ENCODE measurements around the gene TRAPPC5. TPM values are rescaled to one million over a fixed set of nuclear protein-coding genes. Genes with fewer than 3 reads are reported as not detected.

TRAPPC5 gene
- total and polyA plus RNA-seq, 10 of the 15 experiments (the other 5 are each of a cell fraction or from before 2014, with no cell fraction given) = 4.2 to 210 (median 89.1) TPM

DNA sequence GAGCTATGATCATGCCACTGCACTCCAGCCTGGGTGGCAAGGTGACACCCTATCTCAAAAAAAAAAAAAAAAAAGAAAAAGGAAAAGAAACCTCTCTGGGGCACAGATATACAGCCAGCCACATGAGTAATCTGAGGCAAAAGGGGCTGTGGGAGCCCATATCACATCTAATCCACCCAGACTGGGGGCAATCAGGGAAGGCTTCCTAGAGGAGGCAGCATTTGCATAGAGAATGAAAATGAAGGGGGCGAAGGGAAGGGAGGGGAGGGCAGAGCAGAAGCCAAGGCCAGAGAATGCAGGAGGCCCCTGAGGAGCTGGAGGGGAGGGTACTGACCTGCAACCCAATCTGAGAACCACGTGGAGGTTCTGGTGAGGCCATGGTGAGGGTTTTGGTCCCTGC, 30.5 kb upstream of the TRAPPC5 start:
- FAIRE-seq (no peak), DNase-seq (ENCODE audit: low read depth, low spot score) (no peak), ATAC-seq (no peak)
- H3K4me1 ChIP-seq (ENCODE audit: control insufficient read depth, insufficient read depth, low read length) = peaks cover 6% of the 10 kb centered on the region
- H3K79me2 ChIP-seq (ENCODE audit: control insufficient read depth, insufficient read depth, low read length) = no peaks in the 10 kb centered on the region
- in situ Hi-C loops (cut with MboI) = no loop called here
- no peak overlapping the region for H3K4me2 ChIP-seq (ENCODE audit: control insufficient read depth, insufficient read depth)
- no peaks in the 10 kb centered on the region for H3K9me3 ChIP-seq (replicated peaks; ENCODE audit: control insufficient read depth, insufficient read depth, low read length)
- intact Hi-C loops (cut with micrococcal nuclease; ENCODE audit: unreplicated experiment) = no loop called here
- WGBS (ENCODE audit: insufficient coverage, insufficient replicate concordance, low lambda C conversion rate, missing lambda C conversion rate) = 6% methylated on average over 2 of the region's 2 CpGs
- no peaks in the 10 kb centered on the region; a peak in 1 of 4 replicates for H3K27me3 ChIP-seq (replicated peaks in 1 of 2; ENCODE audit: control insufficient read depth in 2 of 2, insufficient read depth in 2 of 2, low read length in 1 of 2)
- ChIA-PET SMC1A (ENCODE audit: uncharacterized antibody, unreplicated experiment) (interaction anchor here (1.1 kb wide), 1 partner anchor 150 kb away, joined by 3 read pairs; no protein-coding TSS in a partner anchor), CTCF (interaction anchor here (0.8 to 4.2 kb wide), 4 partner anchors 31 to 150 kb away, joined by 3 to 27 read pairs (median 4); partner anchors contain the start of gene TRAPPC5), POLR2A (no interaction called here), RAD21 (ENCODE audit: unreplicated experiment) (no interaction called here)
- TF ChIP-seq, protein P1, sequence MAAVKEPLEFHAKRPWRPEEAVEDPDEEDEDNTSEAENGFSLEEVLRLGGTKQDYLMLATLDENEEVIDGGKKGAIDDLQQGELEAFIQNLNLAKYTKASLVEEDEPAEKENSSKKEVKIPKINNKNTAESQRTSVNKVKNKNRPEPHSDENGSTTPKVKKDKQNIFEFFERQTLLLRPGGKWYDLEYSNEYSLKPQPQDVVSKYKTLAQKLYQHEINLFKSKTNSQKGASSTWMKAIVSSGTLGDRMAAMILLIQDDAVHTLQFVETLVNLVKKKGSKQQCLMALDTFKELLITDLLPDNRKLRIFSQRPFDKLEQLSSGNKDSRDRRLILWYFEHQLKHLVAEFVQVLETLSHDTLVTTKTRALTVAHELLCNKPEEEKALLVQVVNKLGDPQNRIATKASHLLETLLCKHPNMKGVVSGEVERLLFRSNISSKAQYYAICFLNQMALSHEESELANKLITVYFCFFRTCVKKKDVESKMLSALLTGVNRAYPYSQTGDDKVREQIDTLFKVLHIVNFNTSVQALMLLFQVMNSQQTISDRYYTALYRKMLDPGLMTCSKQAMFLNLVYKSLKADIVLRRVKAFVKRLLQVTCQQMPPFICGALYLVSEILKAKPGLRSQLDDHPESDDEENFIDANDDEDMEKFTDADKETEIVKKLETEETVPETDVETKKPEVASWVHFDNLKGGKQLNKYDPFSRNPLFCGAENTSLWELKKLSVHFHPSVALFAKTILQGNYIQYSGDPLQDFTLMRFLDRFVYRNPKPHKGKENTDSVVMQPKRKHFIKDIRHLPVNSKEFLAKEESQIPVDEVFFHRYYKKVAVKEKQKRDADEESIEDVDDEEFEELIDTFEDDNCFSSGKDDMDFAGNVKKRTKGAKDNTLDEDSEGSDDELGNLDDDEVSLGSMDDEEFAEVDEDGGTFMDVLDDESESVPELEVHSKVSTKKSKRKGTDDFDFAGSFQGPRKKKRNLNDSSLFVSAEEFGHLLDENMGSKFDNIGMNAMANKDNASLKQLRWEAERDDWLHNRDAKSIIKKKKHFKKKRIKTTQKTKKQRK (IDR thresholded peaks at IDR 0.05; ENCODE audit: low read depth, low read length) = no peak
- no peak for TF ChIP-seq ESRRA (IDR thresholded peaks at IDR 0.05; ENCODE audit: low read length)
- no peak for TF ChIP-seq SUPT20H (IDR thresholded peaks at IDR 0.05; ENCODE audit: borderline replicate concordance, control insufficient read depth, low read depth, low read length)
- no TSS peak for BruUV-seq (replicated peaks)
- H3K36me3 ChIP-seq (ENCODE audit: control insufficient read depth in 2 of 2, insufficient read depth in 2 of 2, low read length in 1 of 2) = no peaks in the 10 kb centered on the region; a peak in 1 of 4 replicates
- H3K27ac ChIP-seq (ENCODE audit: control insufficient read depth, insufficient read depth) = no peak overlapping the region
- H2AFZ ChIP-seq (ENCODE audit: control insufficient read depth, low read depth, low read length) = no peak overlapping the region
- H3K9ac ChIP-seq (ENCODE audit: control insufficient read depth, insufficient read depth, low read length) = no peak overlapping the region
- H3K4me3 ChIP-seq = no peak overlapping the region
- H4K20me1 ChIP-seq (ENCODE audit: control insufficient read depth, insufficient read depth) = no peaks in the 10 kb centered on the region

All from GM12878 (cell line).